ENCODE results near the gene HS3ST5. TPM values are rescaled to one million over a fixed set of nuclear protein-coding genes. Genes with fewer than 3 reads are reported as not detected.

Gene HS3ST5
- total RNA-seq, 6 experiments from 2014 or later = not detected

DNA sequence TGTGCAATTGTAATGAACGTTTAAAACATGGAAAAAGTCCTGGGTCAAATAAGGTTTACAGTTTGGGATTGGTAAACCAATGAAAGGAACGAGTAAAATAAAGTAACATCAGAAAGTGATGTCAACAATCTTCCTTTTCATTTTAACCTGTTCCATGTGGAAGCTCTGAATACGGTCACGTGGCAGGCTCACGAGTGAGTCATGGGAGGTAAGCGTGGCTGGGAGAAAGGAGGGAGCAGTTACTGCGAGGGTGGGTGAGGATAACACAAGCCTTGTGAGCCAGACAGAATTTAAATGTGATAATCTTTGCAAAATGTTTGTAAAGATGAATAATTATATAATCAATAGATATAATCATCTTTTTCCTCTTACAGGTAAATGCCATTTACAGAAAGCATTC is 200.6 kb downstream of the HS3ST5 start:
- H3K9me3 ChIP-seq = no peaks in the 10 kb centered on the region
- H3K27me3 ChIP-seq = no peaks in the 10 kb centered on the region
- TF ChIP-seq POLR2A (IDR thresholded peaks at IDR 0.05) = no peak
- TF ChIP-seq, protein P1, sequence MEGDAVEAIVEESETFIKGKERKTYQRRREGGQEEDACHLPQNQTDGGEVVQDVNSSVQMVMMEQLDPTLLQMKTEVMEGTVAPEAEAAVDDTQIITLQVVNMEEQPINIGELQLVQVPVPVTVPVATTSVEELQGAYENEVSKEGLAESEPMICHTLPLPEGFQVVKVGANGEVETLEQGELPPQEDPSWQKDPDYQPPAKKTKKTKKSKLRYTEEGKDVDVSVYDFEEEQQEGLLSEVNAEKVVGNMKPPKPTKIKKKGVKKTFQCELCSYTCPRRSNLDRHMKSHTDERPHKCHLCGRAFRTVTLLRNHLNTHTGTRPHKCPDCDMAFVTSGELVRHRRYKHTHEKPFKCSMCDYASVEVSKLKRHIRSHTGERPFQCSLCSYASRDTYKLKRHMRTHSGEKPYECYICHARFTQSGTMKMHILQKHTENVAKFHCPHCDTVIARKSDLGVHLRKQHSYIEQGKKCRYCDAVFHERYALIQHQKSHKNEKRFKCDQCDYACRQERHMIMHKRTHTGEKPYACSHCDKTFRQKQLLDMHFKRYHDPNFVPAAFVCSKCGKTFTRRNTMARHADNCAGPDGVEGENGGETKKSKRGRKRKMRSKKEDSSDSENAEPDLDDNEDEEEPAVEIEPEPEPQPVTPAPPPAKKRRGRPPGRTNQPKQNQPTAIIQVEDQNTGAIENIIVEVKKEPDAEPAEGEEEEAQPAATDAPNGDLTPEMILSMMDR (IDR thresholded peaks at IDR 0.05) = no peak
- no peaks in the 10 kb centered on the region for H3K36me3 ChIP-seq
- WGBS (ENCODE audit: insufficient coverage, low coverage, low lambda C conversion rate, missing lambda C conversion rate) = 69% methylated on average over 6 of the region's 7 CpGs
- no peaks in the 10 kb centered on the region for H3K4me1 ChIP-seq
- intact Hi-C loops (cut with DNase I) = no loop called here
- H3K4me3 ChIP-seq = no peak overlapping the region
- ATAC-seq (no peak), DNase-seq (no peak)
- H3K27ac ChIP-seq = no peak overlapping the region

DNA sequence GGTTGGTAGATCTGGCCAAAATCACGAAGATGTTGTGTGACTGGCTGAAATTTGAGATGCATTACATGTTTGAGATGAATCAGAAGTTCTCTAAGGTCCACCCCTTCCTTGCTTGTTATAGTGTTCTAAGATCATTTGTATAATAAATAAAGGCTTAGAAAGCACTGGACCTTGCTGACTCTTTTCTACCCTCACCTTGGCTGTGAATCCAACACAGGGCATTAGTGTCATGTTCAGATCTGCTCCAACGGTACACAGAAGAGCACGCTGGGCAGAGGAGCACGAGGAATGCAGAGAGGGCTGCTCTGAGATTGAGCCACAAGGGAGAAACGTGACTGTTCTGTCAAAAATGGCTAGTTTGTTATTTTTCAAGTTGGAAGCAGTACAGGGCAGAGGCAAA is 202.4 kb downstream of the HS3ST5 start:
- no peak for DNase-seq
- Histone ChIP-seq H3K36me3 (no peaks in the 10 kb centered on the region), H3K9me3 (no peaks in the 10 kb centered on the region), H3K4me3 (no peak overlapping the region), H3K27me3 (no peaks in the 10 kb centered on the region), H3K4me1 (no peaks in the 10 kb centered on the region), H3K27ac (no peak overlapping the region)
- intact Hi-C loops (cut with DNase I) = no loop called here
- 36% methylated on average over 5 of the region's 5 CpGs for WGBS (ENCODE audit: insufficient coverage, low coverage, low lambda C conversion rate, missing lambda C conversion rate)
- ATAC-seq = no peak
- TF ChIP-seq, protein P1 (IDR thresholded peaks at IDR 0.05) = no peak
- no peak for TF ChIP-seq POLR2A (IDR thresholded peaks at IDR 0.05)

DNA sequence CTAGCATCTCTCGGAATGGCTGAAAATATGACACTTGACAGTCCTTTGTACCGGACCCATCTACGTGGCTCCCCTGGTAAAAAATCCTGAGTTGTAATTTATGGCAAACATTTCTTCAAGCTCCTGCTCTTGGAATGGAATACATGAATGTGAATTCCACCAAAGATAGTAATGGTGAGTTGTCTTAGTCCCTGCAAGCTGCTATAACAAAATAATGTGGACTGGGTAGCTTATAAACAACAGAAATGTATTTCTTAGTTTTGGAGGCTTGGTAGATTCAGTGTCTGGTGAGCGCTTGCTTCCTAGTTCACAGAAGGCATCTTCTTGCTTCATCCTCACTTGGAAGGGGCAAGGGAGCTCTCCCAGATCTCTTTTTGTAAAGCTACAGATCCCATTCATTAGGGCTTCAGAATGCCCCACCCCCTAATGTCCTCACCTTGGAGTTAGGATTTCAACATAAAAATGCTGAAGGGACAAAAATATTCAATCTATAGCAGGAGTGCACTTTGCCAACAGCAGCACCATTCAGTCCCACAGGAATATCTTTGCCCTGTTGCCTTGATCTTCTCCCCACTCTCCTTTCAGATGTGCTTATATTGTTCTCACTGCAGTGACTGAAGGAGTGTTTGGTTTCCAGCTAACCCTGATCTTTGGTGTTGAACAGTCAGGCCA is 204.1 kb downstream of the HS3ST5 start:
- TF ChIP-seq, protein P1 (IDR thresholded peaks at IDR 0.05) = no peak
- no peak for TF ChIP-seq POLR2A (IDR thresholded peaks at IDR 0.05)
- Histone ChIP-seq H3K36me3 (no peaks in the 10 kb centered on the region), H3K27ac (no peak overlapping the region), H3K4me1 (no peaks in the 10 kb centered on the region), H3K4me3 (no peak overlapping the region), H3K27me3 (no peaks in the 10 kb centered on the region), H3K9me3 (no peaks in the 10 kb centered on the region)
- WGBS (ENCODE audit: insufficient coverage, low coverage, low lambda C conversion rate, missing lambda C conversion rate) = 79% methylated on average over 4 of the region's 4 CpGs
- intact Hi-C loops (cut with DNase I) = no loop called here
- DNase-seq = no peak
- no peak for ATAC-seq

- ATAC-seq (no peak), DNase-seq (no peak)
- intact Hi-C loops (cut with DNase I) = no loop called here
- no peak for TF ChIP-seq POLR2A (IDR thresholded peaks at IDR 0.05)
- TF ChIP-seq, protein P1 (IDR thresholded peaks at IDR 0.05) = no peak
- Histone ChIP-seq H3K4me1 (no peaks in the 10 kb centered on the region), H3K27ac (no peak overlapping the region), H3K36me3 (no peaks in the 10 kb centered on the region), H3K9me3 (no peaks in the 10 kb centered on the region), H3K4me3 (no peak overlapping the region), H3K27me3 (no peaks in the 10 kb centered on the region)
- 7% methylated on average over 3 of the region's 5 CpGs for WGBS (ENCODE audit: insufficient coverage, low coverage, low lambda C conversion rate, missing lambda C conversion rate)
These were observed 207.4 kb downstream of the HS3ST5 start for GRCh38 chr6:114135363-114135971.
